ENCODE data around the gene KIRREL1.

DNA sequence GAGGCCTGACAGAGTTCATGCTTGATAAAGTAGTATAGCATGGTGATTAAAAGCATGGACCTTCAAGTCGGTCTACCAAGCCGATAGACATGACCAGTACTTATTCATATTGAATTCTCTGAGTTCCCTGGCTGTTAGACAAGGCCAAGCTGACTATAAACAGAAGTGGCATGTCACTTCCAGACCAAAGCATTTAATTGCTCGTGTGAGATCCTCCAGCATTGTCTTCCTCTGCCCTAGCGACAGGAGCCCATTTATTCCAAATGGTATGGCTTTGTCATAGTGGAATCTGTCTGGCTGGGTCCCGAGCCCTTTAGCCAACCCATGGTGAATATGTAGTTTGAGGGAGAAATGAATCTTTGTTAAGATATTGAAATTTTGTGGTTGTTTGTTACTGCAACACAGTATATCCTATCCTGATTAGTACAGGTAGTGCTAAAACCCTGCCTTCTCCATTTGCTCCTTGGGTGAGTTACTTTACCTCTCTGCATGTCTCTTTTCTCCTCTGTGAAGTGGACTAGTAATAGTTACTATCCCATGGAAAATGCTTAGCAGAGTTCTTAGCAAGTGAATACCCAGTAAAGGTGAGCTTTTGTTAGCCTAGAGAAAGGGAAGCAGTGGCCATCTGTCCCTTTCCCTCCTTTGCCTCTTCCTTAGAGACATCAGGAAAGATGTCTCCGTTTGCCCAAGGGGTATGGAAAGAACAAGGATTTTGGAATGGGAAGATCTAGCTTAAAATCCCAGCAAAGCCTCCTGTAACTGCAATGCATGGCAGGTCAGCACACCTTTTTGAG lies 109.6 kb downstream of the KIRREL1 start:
- TF ChIP-seq, protein P1, sequence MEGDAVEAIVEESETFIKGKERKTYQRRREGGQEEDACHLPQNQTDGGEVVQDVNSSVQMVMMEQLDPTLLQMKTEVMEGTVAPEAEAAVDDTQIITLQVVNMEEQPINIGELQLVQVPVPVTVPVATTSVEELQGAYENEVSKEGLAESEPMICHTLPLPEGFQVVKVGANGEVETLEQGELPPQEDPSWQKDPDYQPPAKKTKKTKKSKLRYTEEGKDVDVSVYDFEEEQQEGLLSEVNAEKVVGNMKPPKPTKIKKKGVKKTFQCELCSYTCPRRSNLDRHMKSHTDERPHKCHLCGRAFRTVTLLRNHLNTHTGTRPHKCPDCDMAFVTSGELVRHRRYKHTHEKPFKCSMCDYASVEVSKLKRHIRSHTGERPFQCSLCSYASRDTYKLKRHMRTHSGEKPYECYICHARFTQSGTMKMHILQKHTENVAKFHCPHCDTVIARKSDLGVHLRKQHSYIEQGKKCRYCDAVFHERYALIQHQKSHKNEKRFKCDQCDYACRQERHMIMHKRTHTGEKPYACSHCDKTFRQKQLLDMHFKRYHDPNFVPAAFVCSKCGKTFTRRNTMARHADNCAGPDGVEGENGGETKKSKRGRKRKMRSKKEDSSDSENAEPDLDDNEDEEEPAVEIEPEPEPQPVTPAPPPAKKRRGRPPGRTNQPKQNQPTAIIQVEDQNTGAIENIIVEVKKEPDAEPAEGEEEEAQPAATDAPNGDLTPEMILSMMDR (conservative IDR thresholded peaks at IDR 0.05) = no peak
- no peak for TF ChIP-seq EZH2 (IDR thresholded peaks at IDR 0.05; ENCODE audit: low read depth)

Measured in PC-9 (cell line).